ENCODE data around the gene HNRNPL. TPM values are rescaled to one million over a fixed set of nuclear protein-coding genes. Genes with fewer than 3 reads are reported as not detected.
"Not testable (repeated sequence)": the region's sequence is repeated elsewhere in the genome, so short reads cannot be mapped to it uniquely, and the experiment has no call there.

The HNRNPL gene
- total RNA-seq, 1 donor from 2014 or later = 172 TPM

DNA sequence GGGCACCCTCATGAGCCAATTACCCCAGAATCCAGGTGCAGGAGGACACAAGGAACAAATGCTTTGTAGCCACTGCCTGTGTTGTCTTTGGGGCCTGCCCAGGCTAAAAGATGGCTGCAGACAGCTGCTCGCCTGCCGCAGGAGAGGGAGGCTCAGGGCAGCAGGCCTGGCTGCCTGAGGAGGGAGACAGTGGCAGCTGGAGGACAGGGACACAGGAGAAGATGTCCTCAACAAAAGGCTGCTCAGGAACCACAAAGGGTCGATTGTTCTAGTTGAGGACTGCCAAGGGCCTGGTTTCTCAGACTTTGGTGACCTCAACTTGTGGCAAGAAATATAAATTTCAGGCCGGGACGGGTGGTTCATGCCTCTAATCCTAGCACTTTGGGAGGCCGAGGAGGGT, 42.0 kb upstream of the HNRNPL start:
- peaks cover 13% of the 10 kb centered on the region for H3K36me3 ChIP-seq (ENCODE audit: control insufficient read depth, insufficient read depth, low read length)
- no peak for DNase-seq (ENCODE audit: low read depth)

GRCh38 chr19:38890686-38891085, 40.9 kb upstream of the HNRNPL start:
- H3K4me3 ChIP-seq (ENCODE audit: low read depth, low read length) = no peak overlapping the region
- H3K36me3 ChIP-seq (ENCODE audit: control insufficient read depth, insufficient read depth, low read length) = peaks cover 13% of the 10 kb centered on the region
- H3K27me3 ChIP-seq (ENCODE audit: control insufficient read depth, insufficient read depth, low read length) = no peaks in the 10 kb centered on the region
- TF ChIP-seq, protein P1, sequence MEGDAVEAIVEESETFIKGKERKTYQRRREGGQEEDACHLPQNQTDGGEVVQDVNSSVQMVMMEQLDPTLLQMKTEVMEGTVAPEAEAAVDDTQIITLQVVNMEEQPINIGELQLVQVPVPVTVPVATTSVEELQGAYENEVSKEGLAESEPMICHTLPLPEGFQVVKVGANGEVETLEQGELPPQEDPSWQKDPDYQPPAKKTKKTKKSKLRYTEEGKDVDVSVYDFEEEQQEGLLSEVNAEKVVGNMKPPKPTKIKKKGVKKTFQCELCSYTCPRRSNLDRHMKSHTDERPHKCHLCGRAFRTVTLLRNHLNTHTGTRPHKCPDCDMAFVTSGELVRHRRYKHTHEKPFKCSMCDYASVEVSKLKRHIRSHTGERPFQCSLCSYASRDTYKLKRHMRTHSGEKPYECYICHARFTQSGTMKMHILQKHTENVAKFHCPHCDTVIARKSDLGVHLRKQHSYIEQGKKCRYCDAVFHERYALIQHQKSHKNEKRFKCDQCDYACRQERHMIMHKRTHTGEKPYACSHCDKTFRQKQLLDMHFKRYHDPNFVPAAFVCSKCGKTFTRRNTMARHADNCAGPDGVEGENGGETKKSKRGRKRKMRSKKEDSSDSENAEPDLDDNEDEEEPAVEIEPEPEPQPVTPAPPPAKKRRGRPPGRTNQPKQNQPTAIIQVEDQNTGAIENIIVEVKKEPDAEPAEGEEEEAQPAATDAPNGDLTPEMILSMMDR (IDR thresholded peaks at IDR 0.05; ENCODE audit: insufficient read depth, low read length, severe bottlenecking) = no peak
- DNase-seq (ENCODE audit: low read depth) (no peak), FAIRE-seq (no peak)

More for the DNA sequence above, 42.0 kb upstream of the HNRNPL start:
- Histone ChIP-seq H3K4me3 (ENCODE audit: low read depth, low read length) (no peak overlapping the region), H3K27me3 (ENCODE audit: control insufficient read depth, insufficient read depth, low read length) (no peaks in the 10 kb centered on the region)
- TF ChIP-seq, protein P1 (IDR thresholded peaks at IDR 0.05; ENCODE audit: insufficient read depth, low read length, severe bottlenecking) = no peak
- FAIRE-seq = no peak

- FAIRE-seq = no peak
- Histone ChIP-seq H3K36me3 (ENCODE audit: control insufficient read depth, insufficient read depth, low read length) (peaks cover 13% of the 10 kb centered on the region), H3K27me3 (ENCODE audit: control insufficient read depth, insufficient read depth, low read length) (no peaks in the 10 kb centered on the region), H3K4me3 (ENCODE audit: low read depth, low read length) (no peak overlapping the region)
- DNase-seq (ENCODE audit: low read depth) = no peak
- TF ChIP-seq, protein P1 (IDR thresholded peaks at IDR 0.05; ENCODE audit: insufficient read depth, low read length, severe bottlenecking) = no peak
Observed at GRCh38 chr19:38889803-38890202, 40.0 kb upstream of the HNRNPL start.

DNA sequence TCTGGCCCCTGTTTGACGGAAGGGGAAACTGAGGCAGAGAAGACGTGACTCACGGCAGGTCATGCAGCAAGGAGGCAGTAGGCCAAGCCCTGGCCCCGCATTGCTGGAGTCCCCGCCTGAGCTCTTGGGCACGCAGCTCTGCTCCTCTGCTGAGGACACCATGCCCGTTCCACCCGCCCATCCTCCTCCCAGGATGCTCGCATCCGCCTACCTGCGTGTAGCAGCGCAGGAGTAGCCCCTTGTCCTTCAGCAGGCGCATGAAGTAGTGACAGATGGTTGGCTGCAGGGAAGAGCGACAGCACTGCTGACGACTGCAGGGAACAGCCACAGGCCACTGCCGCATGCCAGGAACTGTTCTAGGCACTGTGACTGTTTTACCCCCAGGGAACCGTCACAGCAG, 39.1 kb upstream of the HNRNPL start:
- no peak overlapping the region for H3K4me3 ChIP-seq (ENCODE audit: low read depth, low read length)
- TF ChIP-seq, protein P1 (IDR thresholded peaks at IDR 0.05; ENCODE audit: insufficient read depth, low read length, severe bottlenecking) = no peak
- peaks cover 13% of the 10 kb centered on the region for H3K36me3 ChIP-seq (ENCODE audit: control insufficient read depth, insufficient read depth, low read length)
- no peaks in the 10 kb centered on the region for H3K27me3 ChIP-seq (ENCODE audit: control insufficient read depth, insufficient read depth, low read length)
- FAIRE-seq (no peak), DNase-seq (ENCODE audit: low read depth) (no peak)

- not testable (repeated sequence) for FAIRE-seq; H3K4me3 ChIP-seq (ENCODE audit: low read depth, low read length); DNase-seq (ENCODE audit: low read depth); H3K36me3 ChIP-seq (ENCODE audit: control insufficient read depth, insufficient read depth, low read length); H3K27me3 ChIP-seq (ENCODE audit: control insufficient read depth, insufficient read depth, low read length)
Observed at GRCh38 chr19:38884691-38885090, 34.9 kb upstream of the HNRNPL start.

- Histone ChIP-seq H3K4me3 (ENCODE audit: low read depth, low read length) (no peak overlapping the region), H3K36me3 (ENCODE audit: control insufficient read depth, insufficient read depth, low read length) (no peaks in the 10 kb centered on the region), H3K27me3 (ENCODE audit: control insufficient read depth, insufficient read depth, low read length) (no peaks in the 10 kb centered on the region)
- no peak for DNase-seq (ENCODE audit: low read depth)
- no peak for FAIRE-seq
- TF ChIP-seq, protein P1 (IDR thresholded peaks at IDR 0.05; ENCODE audit: insufficient read depth, low read length, severe bottlenecking) = no peak
Observed at GRCh38 chr19:38883286-38883685, 33.5 kb upstream of the HNRNPL start.

All from bronchial epithelial cell (primary cell).